GM21723 (cell line): ENCODE data around the gene SLC35B4.
"Not testable (repeated sequence)": the region's sequence is repeated elsewhere in the genome, so short reads cannot be mapped to it uniquely, and the experiment has no call there.

Experiments
- ATAC-seq: cut with Tn5 transposase; IDR thresholded peaks from one replicate; pipeline ENCODE4 v1.9.1; 2021; ENCODE audit warnings: mild to moderate bottlenecking, moderate library complexity; ENCODE audit not compliant: unreplicated experiment

Gene SLC35B4

DNA sequence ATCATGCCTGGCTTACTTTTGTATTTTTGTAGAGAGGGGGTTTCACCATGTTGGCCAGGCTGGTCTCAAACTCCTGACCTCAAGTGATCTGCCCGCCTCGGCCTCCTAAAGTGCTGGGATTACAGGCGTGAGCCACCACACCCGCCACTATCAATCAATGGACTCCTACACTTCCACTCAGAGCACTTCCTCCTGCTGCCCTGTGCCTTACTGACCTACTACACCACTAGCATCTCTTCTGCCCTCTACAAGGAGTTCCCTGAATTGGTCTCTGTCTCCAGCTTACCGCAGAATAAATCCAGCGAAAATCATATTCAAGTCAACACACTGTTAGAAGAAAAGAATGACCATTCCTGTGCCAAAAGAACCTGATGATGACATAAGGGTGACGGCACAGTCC is 20.7 kb downstream of the SLC35B4 start:
- ATAC-seq: not testable (repeated sequence)

DNA sequence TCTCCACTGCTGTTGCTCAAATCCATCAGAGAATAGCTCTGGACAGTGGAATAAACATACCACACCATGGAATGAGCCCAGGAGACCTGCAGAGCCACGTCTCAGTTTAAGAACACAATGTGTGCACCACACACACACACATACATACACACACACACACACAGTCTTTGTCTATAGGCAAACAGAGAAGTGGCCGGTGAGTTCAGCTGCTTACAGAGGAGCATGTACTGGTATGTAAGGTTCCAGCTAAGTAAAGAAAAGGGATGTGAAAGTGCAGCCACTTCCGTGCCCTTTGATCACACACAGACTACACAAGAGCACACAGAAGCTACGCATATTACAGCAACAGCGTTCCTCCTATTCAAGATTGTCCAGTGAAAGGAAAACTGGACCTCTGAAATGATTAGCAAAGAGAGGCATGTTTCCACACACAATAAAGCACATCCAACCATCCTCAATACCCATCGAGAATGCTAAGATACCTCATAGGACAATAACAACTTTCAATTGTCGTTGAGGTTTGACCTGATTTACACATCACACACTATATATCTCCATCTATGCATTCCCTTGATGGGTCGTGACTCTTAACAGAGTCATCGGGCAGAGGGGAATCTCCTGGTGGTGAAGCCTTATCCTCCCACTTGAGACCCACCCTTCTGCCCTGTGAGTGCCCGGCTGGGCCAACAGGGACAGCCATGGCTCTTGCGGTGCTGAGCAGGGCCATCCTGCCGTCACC is 23.6 kb downstream of the SLC35B4 start:
- peak; percentile 100 for ATAC-seq

DNA sequence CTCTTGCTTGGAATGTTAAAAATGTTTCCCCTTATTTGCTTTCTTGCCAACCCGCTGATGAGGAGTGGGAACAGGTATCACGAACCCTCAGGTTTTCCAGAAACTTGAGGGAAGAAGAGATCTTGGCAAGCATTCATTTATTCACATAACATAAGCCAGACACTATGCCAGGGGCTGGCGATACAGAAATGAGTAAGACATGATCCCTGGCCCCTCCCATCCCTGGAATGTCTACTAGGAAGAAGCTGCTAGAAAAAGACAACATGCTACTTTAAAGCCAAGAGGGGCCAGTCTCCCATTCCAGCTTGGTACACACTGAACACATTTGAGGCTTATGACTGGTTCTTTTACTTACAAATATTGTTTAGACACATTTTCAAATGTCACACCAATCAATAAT is 26.4 kb downstream of the SLC35B4 start:
- ATAC-seq: no peak

- no peak for ATAC-seq
Measured at GRCh38 chr7:134289841-134290240, 26.9 kb downstream of the SLC35B4 start.

DNA sequence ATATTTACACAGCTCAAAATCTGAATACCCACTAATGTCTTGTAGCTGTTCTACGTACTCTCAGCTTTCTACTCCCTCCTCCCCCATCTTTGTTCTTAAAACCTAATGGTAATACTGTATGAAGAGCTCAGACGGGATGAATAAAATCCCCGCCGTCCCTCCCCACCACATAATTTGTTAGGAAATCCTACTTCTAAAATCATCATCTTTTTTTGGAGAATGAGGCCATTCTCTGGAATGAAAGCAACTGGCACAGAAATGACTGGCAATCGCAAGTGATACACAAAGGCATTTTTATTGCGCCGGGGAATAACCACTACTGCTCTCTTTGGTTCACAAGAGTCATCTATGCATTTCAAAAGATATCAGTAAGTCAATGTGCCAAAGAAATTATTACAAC is 27.3 kb downstream of the SLC35B4 start:
- ATAC-seq: no peak

DNA sequence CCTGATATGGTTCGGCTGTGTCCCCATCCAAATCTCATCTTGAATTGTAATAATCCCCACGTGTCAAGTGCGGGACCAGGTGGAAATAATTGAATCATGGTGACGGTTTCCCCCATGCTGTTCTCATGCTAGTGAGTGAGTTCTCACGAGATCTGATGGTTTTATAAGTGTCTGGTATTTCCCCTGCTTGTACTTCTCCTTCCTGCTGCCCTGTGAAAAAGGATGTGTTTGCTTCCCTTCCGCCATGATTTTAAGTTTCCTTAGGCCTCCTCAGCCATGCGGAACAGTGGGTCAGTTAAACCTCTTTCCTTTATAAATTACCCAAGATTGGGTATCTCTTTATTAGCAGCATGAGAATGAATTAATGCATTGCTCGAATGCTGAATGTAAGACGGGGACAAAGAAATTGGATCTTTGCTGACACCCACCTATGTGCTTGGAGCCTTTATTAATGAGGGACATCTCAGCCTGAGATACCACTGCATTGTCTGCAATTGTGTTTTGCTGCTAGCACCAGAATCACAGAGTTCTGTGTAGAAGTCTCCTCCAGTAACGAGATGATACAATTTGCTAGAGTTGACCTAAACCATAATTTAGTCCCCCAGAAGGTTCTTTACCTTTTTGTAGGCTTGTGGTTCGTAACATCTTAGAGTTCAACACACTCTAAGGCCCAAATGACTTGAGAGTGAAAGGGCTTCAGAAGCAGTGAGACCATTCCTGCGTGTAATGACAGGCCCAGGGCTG is 28.6 kb downstream of the SLC35B4 start:
- no peak for ATAC-seq

- no peak for ATAC-seq
Measured at GRCh38 chr7:134284952-134285351, 31.8 kb downstream of the SLC35B4 start.

- ATAC-seq: no peak
Measured at GRCh38 chr7:134284011-134284410, 32.7 kb downstream of the SLC35B4 start.

DNA sequence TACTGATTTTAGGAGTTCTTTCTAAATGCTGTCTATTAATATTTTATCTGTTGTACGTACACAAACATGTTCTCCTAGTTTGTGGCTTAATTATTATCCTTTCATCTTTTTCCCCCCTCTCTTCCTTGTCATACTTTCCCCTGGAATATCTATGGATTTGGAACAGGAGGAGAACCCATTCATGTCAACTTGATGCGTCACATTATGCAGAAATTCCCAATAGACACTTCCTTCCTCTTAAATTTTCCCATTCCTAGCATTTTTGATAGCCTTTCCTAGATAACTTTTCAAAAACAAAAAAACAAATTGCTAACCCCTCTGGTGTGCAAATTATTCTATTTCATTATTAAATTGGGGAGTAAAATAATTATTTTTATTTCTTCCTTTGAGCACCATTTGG is 36.2 kb downstream of the SLC35B4 start:
- no peak for ATAC-seq

GRCh38 chr7:134279898-134280297 is 36.8 kb downstream of the SLC35B4 start:
- no peak for ATAC-seq

GRCh38 chr7:134279336-134279735 is 37.4 kb downstream of the SLC35B4 start:
- ATAC-seq: no peak

DNA sequence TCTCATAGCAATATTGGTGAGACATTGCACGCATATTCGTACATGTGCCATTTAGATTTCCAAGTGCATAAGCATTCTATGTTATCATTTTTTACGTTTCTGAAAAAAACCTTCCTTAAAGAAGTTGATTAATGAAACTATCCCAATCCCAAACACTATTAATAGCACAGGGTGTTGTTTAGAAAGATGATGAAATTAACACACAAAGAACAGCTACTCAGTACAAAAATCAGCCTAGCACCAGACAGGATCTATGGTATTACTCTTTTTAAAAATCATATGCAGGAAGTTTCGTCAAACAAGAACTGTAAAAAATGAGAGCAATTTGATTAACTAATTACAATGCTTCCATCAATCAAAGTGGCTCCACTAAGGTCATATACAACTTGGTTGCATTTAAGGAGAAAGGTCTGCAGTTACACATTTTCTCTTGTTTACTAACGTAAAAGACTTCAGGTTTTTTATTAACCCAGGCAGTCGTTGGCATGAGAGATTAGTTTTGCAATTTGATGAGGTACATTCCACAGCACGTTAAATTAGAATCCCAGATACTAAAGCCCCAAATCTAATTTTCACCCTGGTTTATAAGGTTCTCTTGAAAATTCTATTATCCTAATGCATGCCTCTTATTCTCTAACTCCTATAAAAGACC is 38.1 kb downstream of the SLC35B4 start:
- ATAC-seq: no peak

GRCh38 chr7:134276951-134277350 is 39.8 kb downstream of the SLC35B4 start:
- no peak for ATAC-seq

GRCh38 chr7:134262322-134262721 is 54.4 kb downstream of the SLC35B4 start:
- no peak for ATAC-seq

GRCh38 chr7:134255814-134256213 is 60.9 kb downstream of the SLC35B4 start:
- no peak for ATAC-seq

GRCh38 chr7:134254311-134254710 is 62.4 kb downstream of the SLC35B4 start:
- no peak for ATAC-seq

- no peak for ATAC-seq
Measured at GRCh38 chr7:134248196-134248595, 68.5 kb downstream of the SLC35B4 start.

DNA sequence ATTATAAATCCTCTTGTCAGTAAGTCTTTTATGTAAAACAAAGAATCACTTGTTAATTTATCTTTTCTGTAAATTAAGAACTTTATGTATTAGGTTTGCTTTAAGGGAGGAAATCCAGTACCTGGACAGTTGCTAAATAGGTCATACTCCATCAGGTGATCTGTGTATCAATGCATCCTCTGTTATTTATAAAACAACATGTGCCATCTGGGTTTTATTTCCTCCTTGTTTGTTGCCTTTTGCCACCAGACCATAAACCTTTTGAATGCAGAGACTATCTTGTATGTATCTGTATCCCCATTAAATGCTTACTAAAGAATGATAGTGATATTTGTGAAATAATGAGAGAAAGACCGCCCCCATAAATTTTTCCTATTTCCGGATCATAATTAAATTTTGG is 70.0 kb downstream of the SLC35B4 start:
- no peak for ATAC-seq

DNA sequence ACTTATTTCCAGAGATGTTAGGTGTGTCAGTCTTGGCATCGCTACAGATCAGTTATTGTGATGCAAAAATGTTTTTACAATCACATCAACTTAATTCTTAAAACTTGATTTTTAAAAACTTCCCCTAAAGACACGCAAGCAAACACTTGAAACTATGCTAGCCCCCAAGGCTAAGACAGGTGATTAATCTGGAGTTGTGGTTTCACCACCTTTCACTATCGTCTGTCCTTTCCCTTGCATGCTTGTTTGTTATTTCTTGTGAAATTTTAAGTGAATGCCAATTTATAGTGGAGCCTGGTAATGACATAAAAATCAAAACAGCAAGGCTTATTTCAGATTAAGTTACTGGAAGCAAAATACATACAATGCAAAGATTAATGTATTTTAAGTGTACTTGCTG is 70.4 kb downstream of the SLC35B4 start:
- ATAC-seq: peak; percentile 52

- ATAC-seq: peak; percentile 85
Measured at GRCh38 chr7:134245253-134245652, 71.5 kb downstream of the SLC35B4 start.
